K562 (cell line): ENCODE measurements around the gene LY6G6C. TPM values are rescaled to one million over a fixed set of nuclear protein-coding genes. Genes with fewer than 3 reads are reported as not detected.

Experiments used
- CBX5 ChIP-seq: IDR thresholded peaks from 2 replicates; pipeline ENCODE4 v1.6.1; 2014; ENCODE audit warnings: low read depth, borderline replicate concordance
- CHCHD3 ChIP-seq: fragments of 250-450 bp; sonication (Bioruptor Pico); IDR thresholded peaks from 2 replicates; pipeline ENCODE4 v2.1.2; 2022; ENCODE audit warnings: mild to moderate bottlenecking
- DDX20 ChIP-seq: fragments of 450-650 bp; IDR thresholded peaks from 2 replicates; pipeline ENCODE4 v1.6.1; 2016; ENCODE audit warnings: missing genetic modification characterization, low read depth, mild to moderate bottlenecking, missing compliant biosample characterization, moderate library complexity
- EGR1 ChIP-seq: fragments of 450-650 bp; conservative IDR thresholded peaks from 2 replicates; pipeline ENCODE4 v1.6.1; 2017; ENCODE audit warnings: mild to moderate bottlenecking
- ELF1 ChIP-seq: fragments of 200-800 bp; sonication (Bioruptor generic); IDR thresholded peaks from 2 replicates; pipeline ENCODE4 v1.6.1; 2016; ENCODE audit warnings: missing genetic modification characterization, missing compliant biosample characterization
- ESRRA ChIP-seq: fragments of 450-650 bp; IDR thresholded peaks from 2 replicates; pipeline ENCODE4 v1.6.1; 2014; ENCODE audit warnings: low read depth, mild to moderate bottlenecking, moderate library complexity, borderline replicate concordance
- ETV1 ChIP-seq: fragments of 450-650 bp; conservative IDR thresholded peaks from 2 replicates; pipeline ENCODE4 v1.6.1; 2016; ENCODE audit warnings: missing genetic modification characterization, control low read depth, low read depth, missing compliant biosample characterization
- EWSR1 ChIP-seq: fragments of 450-650 bp; IDR thresholded peaks from 2 replicates; pipeline ENCODE4 v1.6.1; 2018; ENCODE audit warnings: borderline replicate concordance, mild to moderate bottlenecking, low read depth, moderate library complexity; ENCODE audit not compliant: partially characterized antibody
- PHTF2 ChIP-seq: fragments of 250-450 bp; sonication (Bioruptor Pico); IDR thresholded peaks from 2 replicates; pipeline ENCODE4 v1.5.0; 2021; ENCODE audit warnings: mild to moderate bottlenecking
- POLR3G ChIP-seq: IDR thresholded peaks from 2 replicates; pipeline ENCODE4 v1.6.1; 2011; ENCODE audit not compliant: insufficient read length, insufficient replicate concordance; ENCODE audit errors: extremely low read depth
- PTBP1 ChIP-seq: fragments of 200-400 bp; formaldehyde crosslinking; IDR thresholded peaks from 2 replicates; pipeline ENCODE4 v1.6.1; 2017; ENCODE audit warnings: low read depth, low read length
- SNIP1 ChIP-seq: fragments of 450-650 bp; IDR thresholded peaks from 2 replicates; pipeline ENCODE4 v1.7.1; 2017; ENCODE audit warnings: low read depth, mild to moderate bottlenecking
- SREBF2 ChIP-seq: sonication (generic); formaldehyde crosslinking; IDR thresholded peaks from 2 replicates; pipeline ENCODE4 v1.4.0; 2020; ENCODE audit warnings: mild to moderate bottlenecking, missing genetic modification reagents
- SRSF3 ChIP-seq: fragments of 200-400 bp; formaldehyde crosslinking; IDR thresholded peaks from 2 replicates; pipeline ENCODE4 v1.6.1; 2016; ENCODE audit warnings: mild to moderate bottlenecking, low read length, moderate library complexity; ENCODE audit not compliant: insufficient read depth
- TRIM24 ChIP-seq, 2 experiments: fragments of 450-650 bp; IDR thresholded peaks; 2 replicates each; pipeline ENCODE4 v1.6.1; 2016
- ZNF766 ChIP-seq: fragments of 200-800 bp; sonication (Bioruptor generic); conservative IDR thresholded peaks from 2 replicates; pipeline ENCODE4 v1.6.1; 2016; ENCODE audit warnings: missing genetic modification characterization, missing compliant biosample characterization
- polyA plus RNA-seq, 8 experiments: library from polyadenylated mRNA; depleted of rRNA in 4 of 8; stranded (reverse) in 5 of 8; unstranded in 3 of 8; fragments of >200 nt; fragmentation: Nextera tagmentation in 2 of 8; fragmentation: Illumina TruSeq in 1 of 8; extraction: Ambion mirVana in 2 of 8; extraction: Trizol in 1 of 8; gene quantifications; 2 replicates each; pipeline versions ENCODE4 v1.2.1 to v1.2.3, GENCODE V29; 2011 to 2014; ENCODE audit warnings: inconsistent platforms in 1 of 8, missing spikeins in 1 of 8
- total RNA-seq, 7 experiments: library from RNA; depleted of rRNA in 6 of 7; stranded (reverse); fragments of >200 nt in 6 of 7; fragmentation: Illumina TruSeq in 2 of 7; extraction: Trizol in 2 of 7; gene quantifications; 2 replicates each; pipeline versions ENCODE4 v1.2.1 to v1.2.3, GENCODE V29; 2011 to 2021; ENCODE audit warnings: low replicate concordance in 1 of 7
- TF ChIP-seq, protein P1 (sequence below): fragments of 450-650 bp; formaldehyde crosslinking; IDR thresholded peaks from 2 replicates; pipeline ENCODE4 v1.4.0; 2020; ENCODE audit warnings: mild to moderate bottlenecking, moderate library complexity
- TF ChIP-seq, protein P2 (sequence below): fragments of 250-450 bp; sonication (Bioruptor Pico); IDR thresholded peaks from 2 replicates; pipeline ENCODE4 v1.5.0; 2021
- TF ChIP-seq, protein P3 (sequence below): fragments of 450-650 bp; IDR thresholded peaks from 2 replicates; pipeline ENCODE4 v1.6.1; 2017; ENCODE audit warnings: antibody characterized with exemption
- TF ChIP-seq, protein P4 (sequence below): fragments of 250-450 bp; sonication (Bioruptor Pico); IDR thresholded peaks from 2 replicates; pipeline ENCODE4 v1.6.1; 2021; ENCODE audit warnings: mild to moderate bottlenecking

The LY6G6C gene
- total and polyA plus RNA-seq, 9 of the 15 experiments (the other 6 are each of a cell fraction or from before 2014, with no cell fraction given) = 0.06 to 0.20 TPM; not detected in 7

DNA sequence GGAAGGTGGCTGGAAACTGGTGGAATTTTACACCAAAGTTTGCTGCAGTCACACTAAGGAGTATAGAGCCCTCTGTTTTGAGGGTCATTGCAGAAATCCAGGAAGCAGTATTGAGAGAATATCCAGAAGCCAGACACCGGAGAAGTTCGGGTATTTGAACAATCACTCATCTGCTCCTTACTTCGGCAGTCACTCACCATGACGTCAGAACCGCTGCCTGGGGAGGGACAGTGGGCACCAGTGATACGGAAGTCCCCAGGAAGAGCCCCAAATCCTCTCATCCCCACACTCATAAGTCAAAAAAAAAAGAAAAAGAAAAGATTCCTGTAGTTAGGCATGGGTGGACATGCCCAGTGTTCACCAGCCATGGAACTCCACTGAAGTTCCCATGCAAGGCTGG, 44.6 kb downstream of the LY6G6C start (continued):
- TF ChIP-seq POLR3G (no peak), ETV1 (tag) (no peak), ESRRA (no peak), DDX20 (tag) (no peak), PHTF2 (no peak), EGR1 (no peak), TRIM24 (IDR thresholded peaks at IDR 0.05) (0 out of 4 replicates have a peak, but pooled peaks of 1 of the 2 experiments have one; percentile 29), CBX5 (no peak), CHCHD3 (CRISPR knock-in tag) (no peak), PTBP1 (no peak), EWSR1 (no peak), ELF1 (tag) (peak; percentile 71; the same call in 1 of the 2 replicates), SREBF2 (CRISPR knock-in tag) (no peak), ZNF766 (CRISPR knock-in tag) (no peak), SNIP1 (no peak), SRSF3 (no peak)
- TF ChIP-seq, protein P1, sequence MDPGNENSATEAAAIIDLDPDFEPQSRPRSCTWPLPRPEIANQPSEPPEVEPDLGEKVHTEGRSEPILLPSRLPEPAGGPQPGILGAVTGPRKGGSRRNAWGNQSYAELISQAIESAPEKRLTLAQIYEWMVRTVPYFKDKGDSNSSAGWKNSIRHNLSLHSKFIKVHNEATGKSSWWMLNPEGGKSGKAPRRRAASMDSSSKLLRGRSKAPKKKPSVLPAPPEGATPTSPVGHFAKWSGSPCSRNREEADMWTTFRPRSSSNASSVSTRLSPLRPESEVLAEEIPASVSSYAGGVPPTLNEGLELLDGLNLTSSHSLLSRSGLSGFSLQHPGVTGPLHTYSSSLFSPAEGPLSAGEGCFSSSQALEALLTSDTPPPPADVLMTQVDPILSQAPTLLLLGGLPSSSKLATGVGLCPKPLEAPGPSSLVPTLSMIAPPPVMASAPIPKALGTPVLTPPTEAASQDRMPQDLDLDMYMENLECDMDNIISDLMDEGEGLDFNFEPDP (CRISPR knock-in tag) = no peak
- TF ChIP-seq, protein P2, sequence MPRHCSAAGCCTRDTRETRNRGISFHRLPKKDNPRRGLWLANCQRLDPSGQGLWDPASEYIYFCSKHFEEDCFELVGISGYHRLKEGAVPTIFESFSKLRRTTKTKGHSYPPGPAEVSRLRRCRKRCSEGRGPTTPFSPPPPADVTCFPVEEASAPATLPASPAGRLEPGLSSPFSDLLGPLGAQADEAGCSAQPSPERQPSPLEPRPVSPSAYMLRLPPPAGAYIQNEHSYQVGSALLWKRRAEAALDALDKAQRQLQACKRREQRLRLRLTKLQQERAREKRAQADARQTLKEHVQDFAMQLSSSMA (CRISPR knock-in tag) = no peak
- TF ChIP-seq, protein P3, sequence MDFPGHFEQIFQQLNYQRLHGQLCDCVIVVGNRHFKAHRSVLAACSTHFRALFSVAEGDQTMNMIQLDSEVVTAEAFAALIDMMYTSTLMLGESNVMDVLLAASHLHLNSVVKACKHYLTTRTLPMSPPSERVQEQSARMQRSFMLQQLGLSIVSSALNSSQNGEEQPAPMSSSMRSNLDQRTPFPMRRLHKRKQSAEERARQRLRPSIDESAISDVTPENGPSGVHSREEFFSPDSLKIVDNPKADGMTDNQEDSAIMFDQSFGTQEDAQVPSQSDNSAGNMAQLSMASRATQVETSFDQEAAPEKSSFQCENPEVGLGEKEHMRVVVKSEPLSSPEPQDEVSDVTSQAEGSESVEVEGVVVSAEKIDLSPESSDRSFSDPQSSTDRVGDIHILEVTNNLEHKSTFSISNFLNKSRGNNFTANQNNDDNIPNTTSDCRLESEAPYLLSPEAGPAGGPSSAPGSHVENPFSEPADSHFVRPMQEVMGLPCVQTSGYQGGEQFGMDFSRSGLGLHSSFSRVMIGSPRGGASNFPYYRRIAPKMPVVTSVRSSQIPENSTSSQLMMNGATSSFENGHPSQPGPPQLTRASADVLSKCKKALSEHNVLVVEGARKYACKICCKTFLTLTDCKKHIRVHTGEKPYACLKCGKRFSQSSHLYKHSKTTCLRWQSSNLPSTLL = no peak
- TF ChIP-seq, protein P4, sequence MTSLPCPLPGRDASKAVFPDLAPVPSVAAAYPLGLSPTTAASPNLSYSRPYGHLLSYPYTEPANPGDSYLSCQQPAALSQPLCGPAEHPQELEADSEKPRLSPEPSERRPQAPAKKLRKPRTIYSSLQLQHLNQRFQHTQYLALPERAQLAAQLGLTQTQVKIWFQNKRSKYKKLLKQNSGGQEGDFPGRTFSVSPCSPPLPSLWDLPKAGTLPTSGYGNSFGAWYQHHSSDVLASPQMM (CRISPR knock-in tag) = no peak
